NCI-H345 treated with DMSO at 0.1 percent for 48 hours (cell line): ENCODE measurements around the gene TSC1.
"Not testable (repeated sequence)": the region's sequence is repeated elsewhere in the genome, so short reads cannot be mapped to it uniquely, and the experiment has no call there.

Experiments used
- DNase-seq: peaks from one replicate; lab custom pipeline; 2025; ENCODE audit not compliant: unreplicated experiment; lab: John Stamatoyannopoulos, UW

The TSC1 gene

DNA sequence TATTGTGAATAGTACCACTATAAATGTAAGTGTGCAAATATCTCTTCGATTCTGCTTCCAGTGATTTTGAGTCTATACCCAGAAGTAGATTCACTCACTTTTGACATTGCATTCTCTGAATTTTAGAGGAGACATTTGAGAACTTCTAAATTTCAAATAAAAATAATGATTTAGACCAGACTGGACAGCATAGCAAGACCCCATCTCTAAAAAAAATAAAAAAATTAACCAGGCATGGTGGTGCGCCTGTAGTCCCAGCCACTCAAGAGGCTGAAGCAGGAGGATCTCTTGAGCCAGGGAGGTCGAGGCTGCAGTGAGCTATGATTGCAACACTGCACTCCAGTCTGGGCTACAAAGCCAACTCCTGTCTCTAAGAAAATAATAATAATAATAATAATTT, 32.2 kb upstream of the TSC1 start:
- no peak for DNase-seq

DNA sequence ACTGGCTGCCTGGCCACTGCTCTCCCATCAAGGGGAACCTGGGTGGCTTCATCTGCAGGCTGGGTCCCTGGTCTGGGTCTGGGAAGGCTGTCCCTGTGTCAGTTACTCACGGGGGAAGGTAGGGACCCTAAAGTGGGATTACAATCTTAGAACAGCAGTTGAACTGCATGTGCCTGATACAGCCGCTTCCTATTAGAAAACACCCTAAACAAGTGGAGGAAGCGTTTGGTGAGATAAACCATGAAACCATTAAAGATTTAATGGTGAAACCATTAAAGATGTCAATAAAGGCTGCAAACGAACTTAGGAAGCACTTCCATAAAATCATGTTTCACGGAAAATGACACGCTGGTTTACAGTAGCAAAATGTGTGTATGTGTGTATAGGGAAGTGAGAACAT, 31.5 kb upstream of the TSC1 start:
- no peak for DNase-seq

DNA sequence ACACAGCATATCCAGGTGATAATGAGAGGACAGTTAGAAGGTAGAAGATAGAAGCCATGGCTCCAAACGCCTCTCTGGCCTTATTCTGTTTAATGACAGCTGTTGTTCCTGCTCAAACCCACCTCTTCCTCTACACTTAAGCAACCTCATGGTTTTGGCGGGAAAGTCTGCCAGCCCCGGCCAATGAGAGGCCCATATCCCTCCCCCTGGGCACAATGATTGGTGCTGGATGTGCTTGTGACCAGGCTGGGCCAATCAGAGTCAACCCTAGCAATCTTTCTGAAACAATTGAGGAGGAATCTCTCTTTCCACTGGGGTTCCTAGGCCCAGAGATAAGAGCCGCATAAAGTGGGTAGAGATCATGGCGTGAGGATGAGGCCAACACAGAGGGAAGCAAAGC, 29.3 kb upstream of the TSC1 start:
- DNase-seq: no peak

DNA sequence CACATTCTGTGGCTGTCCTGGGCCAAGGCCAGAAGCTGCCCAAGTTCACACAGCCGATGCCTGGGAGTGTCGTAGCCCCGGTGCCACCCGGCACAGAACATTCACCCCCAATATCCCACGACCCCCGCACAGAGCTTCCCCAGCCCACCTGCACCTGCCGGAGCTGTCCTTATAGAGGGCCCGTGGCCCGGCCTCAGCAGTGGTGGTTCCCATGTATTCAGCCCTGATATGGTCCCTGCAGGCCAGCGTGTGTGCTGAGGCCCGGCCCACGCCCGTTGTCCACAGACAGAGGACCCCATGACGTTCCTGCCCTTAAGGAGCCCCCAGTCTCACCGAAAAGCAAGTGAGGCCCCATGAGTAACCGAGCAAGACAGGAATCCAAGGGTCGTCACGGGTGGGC, 28.8 kb upstream of the TSC1 start:
- no peak for DNase-seq

DNA sequence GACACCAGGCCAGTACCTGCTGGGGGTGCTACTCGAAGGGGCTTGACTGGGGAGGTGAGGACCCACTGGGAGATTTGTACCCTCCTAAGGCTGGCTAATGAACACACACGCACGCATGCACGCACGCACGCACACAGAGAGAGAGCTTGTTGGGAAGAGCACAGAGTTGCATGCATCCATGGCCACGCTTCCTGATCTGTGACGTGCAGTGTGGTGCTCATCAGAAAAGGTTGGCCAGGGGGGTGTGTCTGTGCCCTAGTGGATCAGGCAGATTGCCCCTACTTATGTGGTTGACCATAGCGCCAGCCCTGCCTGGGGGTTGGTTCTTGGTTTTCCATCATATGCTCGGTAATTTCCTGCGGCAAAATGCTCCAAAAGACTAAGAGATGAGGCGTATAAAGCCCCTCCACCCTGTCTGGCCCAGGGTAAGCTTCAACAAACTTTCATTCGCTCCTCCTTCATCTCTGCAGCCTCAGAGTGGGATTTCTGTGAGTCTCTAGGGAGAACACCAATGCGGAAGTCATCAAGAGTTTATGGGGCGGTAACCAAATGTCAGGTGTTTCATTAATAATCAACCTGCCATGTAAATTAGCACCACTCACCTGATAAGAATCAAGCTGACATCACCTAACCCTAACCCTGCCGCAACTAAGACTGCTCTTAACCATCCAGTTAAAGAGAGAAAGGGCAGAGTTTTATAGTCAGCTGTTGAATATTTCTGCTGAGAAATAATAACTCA, 26.1 kb upstream of the TSC1 start:
- no peak for DNase-seq

DNA sequence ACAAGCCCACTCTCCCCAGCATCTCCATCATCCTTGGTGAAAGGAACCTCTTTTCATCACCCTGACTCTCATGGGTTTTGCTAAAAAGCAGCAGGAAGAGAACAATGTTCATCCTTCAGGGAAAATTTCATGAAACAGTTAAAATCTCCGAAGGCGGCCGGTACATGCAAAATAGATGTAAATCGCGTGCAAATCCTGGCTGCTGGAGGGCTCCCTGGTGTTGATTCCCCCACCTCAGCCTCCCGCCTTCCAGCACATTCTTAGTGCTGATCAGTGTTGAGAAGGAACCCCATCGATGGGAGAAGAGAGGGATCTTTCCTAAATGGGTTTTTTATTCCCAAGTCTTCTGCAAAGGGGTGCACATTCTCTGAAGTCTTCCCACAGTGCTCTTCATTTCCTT, 25.4 kb upstream of the TSC1 start:
- no peak for DNase-seq

DNA sequence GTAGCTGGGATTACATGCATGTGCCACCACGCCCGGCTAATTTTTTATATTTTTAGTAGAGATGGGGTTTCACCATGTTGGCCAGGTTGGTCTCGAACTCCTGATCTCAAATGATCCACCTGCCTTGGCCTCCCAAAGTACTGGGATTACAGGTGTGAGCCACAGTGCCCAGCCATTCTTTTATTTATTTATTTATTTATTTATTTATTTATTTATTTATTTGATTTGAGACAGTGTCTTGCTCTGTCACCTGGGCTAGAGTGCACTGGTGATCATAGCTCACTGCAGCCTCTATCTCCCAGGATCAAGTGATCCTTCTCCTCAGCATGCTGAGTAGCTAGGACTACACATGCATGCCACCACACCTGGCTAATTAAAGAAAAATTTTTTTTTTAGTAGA, 23.5 kb upstream of the TSC1 start:
- not testable (repeated sequence) for DNase-seq

DNA sequence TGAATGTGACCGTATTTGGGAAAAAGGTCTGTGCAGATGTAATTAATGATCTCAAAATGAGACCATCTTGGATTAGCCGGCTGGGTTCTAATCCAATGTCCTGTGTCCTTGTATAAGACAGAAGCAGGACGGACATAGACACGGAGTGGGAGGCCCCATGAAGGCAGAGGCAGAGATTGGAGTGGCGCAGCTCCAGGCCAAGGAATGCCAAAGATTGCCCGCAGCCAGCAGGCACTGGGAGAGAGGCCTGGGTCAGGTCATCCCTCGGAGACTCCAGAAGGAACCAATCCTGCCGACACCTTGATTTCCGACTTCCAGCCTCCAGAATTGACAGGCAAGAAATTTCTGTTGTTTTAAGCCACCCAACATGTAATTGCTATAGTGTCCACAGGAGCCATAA, 21.1 kb upstream of the TSC1 start:
- DNase-seq: no peak

DNA sequence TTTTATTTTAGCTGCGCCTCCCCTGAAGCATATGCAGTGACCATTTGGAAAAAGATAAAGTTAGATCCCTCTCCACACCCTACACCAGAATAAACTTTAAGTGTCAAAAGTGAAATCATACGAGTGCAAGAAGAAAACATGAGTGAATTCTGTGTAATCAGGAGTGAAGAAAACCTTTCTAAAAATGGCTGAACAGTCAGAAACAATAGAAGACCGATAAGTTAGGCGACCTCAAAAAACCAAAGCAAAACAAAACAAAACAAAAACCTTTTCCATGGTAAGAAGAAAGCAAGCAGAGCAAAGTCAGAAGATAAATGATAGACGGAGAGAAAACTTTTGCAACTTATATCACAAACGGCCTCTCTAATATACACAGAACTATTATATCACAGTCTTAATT, 16.6 kb upstream of the TSC1 start:
- DNase-seq: no peak

DNA sequence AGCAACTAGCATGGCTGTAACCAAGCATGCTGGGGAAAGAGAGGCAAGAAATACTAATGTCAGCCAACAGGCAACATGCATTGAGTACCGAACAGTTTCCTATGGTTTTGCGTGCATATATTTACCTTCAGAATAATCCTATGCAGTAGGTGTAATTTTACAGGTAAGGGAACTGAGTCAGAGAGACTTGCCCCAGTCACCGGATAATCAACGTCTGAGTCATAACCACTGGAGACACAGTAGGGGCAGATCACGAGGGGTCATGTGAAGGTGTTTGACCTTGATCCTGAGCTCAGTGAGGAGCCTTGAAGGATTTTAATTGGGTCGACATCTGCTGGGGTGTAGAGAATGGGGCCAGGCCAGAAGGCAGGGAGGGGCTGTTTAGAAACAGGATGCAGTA, 13.4 kb upstream of the TSC1 start:
- no peak for DNase-seq

DNA sequence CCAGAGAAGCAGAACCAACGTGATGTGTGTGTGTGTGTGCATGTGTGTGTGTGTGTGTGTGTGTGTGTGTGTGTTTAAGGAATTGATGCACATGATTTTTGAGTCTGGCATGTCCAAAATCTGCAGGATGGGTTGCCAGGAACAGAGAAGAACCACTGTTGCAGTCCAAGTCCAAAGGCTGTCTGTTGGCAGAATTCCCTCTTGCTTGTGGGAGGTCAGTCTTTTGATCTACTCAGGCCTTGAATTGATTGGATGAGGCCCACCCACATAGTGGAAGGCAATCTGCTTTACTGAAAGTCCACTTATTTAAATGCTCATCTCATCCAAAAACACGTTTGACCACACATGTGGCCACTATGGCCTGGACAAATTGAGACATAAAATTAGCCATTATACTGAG, 11.4 kb upstream of the TSC1 start:
- DNase-seq: no peak

DNA sequence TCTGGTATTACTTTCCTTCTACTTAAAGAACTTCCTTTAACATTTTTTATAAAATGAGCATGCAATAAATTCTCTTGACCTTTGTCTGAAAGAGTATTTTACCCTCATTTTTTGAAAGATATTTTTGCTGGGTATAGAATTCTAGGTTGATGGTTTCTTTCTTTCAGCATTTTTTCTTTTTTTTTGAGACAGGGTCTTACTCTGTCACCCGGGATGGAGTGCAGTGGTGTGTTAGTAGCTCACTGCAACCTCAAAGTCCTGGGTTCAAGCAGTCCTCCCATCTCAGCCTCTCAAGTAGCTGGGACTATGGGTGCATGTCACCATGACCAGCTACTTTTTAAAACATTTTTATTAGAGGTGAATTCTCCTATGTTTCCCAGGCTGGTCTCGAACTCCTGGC, 10.7 kb upstream of the TSC1 start:
- no peak for DNase-seq

DNA sequence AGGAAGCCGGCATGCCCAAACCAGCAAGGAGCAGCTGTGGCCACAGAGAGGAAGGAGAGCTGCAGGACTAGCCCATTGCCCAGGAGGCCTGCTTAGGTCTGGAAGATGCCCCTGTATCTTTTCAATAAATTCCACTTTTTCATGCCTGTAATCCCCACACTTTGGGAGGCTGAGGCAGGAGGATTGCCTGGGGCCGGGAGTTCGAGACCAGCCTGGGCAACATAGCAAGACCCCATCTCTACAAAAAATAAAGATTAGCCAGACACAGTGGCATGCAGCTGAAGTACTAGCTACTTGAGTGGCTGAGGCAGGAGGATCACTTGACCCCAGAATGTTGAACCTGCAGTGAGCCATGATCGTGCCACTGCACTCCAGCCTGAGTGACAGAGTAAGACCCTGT, 5.3 kb upstream of the TSC1 start:
- no peak for DNase-seq

DNA sequence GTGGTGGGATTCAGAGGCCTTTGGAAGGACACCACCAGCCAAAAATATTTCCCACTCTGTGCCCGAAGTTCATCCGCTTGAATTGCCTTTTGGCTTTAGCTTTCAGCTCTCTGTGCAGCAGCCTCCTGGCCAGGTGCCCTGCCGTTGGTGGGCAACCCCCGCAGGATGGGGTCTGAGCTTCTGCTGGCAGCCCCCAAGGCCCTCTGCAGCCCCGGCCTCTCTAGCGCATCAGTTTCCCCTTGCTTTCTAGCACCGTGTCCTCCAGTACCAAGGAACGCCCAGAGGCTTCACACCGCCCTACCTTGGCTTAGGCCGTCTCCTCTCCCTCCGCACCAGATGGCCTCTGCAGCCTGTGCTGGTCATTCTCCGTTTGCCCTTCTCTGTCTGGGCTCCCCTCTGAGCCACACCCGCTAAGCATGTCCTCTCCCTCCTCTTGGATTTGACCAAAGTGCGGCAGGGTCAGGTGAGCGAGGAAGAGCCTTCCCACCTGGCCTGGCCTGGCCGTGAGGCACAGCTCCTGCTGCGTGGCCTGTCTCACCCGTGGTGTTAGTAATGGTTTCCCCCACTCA, 4.2 kb upstream of the TSC1 start:
- no peak for DNase-seq

DNA sequence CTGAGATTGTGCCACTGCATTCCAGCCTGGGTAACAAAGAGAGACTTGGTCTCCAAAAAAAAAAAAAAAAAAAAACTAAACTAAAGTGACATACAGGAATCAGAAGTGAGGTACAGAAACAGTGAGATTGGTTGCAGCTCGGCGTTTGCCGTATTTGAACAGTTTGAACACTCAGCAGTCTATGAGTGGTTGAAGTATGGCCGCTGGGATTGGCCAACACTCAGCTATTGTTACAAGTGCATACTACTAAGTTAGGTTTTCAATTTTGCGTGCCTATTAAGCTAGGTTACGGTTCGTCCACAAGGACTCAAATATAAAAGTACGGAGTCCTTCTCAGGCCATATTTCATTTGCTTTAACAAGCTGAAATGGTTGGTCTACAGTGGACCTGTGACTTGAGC, 3.3 kb upstream of the TSC1 start:
- no peak for DNase-seq

DNA sequence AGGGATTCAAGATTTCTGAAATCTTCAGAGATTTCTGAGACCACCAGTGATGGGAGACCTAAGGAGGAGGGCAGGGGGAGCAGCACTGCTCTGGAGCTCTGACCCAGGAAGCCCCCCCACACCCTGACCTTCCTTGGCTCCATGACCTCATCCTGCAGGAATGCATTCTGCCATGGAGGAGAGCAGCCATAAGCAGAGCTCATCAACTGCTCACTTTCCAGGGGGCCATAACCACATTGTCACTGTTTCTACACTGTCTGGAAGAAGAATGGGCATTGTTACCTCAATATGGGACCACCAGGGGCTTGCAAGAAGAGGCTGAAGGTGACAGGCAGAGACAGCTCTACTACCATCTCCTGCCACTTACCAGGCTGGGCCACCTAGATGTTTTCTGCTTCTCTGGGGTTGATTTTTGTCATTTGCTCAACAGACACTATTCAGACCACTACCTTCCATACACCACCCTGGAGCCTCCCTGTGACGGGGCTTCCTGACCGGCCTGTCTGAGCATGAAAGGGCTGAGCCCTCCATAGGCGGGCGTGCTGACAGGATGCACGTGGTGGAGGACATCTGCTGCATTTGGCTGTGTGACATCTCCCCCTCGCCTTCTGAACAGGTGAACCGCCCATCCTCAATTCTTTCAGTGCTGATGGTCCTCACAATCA, 2.3 kb upstream of the TSC1 start:
- no peak for DNase-seq

DNA sequence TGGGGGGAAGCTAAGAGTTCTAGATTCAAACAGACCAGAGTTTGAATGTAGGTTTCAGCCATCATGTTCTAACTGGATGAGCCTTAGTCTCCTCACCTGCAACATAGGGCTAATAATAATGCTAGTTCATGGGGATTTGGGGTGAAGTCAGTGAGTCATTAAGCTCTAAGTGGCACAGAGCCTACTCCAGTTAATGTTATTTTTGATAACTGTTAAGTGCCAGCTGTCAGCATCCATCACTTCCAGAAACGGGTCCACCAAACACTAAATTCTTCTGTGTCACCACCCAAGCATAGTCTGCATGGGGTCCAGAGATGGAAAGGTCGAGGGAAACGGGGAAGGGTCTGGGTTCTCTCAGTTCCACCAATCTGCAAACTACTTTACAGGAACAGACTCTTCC, 1.8 kb upstream of the TSC1 start:
- DNase-seq: no peak

DNA sequence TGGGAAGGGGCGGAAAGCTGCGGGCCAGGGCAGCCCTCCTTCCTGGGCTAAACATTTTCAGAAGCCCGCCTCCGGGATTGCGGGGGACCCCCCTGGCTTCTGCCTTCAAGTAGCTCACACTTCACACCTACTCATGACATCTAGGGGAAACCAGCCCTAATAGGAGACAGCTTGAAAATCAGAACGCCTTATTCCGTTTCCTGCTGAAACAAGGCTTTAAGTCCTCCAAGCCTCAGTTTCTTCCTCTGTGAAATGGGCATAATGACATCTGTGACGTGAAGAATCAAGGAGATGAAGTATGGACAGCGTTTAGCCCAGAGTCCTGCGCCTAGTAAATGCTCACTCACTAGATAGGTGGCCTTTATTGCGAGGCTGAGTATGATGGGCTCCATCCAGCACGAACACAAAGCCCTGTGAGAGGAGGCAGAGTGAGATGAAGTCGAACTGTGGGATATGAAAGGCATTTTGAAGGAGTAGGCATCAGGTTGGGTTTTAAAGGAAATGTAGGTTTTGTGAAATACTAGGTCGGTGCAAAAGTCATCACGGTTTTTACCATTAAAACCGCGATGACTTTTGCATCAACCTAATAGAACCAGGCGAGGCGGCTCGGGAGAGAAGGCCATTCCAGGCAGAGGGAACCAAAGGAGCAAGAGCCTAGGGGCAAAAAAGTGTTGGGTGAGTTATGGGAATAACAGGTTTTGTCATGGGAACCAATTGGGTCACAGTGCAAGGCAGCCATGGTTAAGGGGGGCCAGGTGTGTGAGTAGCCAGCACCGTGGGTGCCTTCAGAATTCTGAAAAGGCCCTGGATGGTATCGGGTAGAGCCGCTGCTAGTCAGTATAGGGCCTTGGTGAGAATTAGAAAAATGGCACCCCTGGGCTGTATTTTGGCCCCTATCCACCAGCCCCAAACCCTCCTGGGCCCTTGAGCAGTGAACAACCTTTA, 1.0 kb upstream of the TSC1 start:
- no peak for DNase-seq

DNA sequence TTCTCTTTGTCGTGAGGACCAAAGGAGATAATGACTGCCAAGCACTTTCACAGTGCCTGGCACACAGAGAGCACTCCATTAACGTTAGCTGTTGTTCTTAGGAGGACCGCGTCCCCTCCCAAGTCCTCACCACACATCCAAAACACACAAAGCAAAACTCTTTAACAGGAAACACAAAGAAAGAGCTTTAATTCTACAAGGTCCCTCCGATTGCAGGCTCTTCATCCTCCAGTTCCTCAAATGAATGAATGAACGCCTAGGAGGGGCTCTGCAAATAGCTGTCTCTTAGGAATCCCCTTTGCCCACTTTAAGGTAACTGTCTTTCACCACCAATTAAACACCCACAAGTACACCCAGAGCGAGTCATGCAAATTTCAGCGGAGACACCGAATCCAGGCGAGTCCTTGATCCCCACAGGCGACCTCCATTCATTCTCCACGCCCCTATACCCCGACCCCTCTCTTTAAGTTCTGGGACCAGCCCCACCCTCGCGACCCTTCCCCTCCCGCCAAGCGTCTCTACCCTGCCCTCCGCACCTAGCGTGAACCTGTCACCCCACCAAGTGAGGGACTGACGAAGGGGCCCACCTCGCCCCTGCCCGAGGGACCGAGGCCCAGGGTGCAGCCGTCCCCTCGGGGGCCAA, 644 bp downstream of the TSC1 start:
- DNase-seq: no peak

DNA sequence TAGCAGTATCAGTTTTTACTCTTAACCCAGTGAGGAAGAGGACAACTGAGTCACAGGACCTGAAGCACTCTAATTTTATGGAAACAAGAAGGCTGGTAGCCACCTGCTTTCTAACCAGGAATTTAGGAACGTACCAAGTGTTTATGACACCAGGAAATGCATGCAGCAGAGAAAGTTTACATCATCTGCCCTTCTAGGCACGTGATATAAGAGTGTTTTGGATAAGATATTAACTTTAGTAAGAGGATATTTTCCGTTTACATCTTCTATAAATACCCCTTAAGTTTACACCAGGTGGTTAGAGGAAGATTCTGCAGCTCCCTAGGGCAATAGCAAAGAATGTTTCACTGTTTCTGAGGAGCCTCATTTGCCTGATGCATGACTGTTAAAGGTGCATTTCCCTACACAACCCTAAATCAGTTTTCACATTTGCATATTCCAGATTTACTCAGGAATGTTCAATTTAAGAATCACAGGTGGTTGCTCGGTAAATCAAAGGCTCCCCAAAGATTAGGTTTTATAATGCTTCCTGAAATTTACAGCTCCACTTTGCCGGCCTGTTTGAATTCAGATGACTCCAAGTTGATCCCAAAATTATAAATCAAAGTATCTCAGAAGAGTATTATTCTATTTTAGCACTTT, 1.8 kb downstream of the TSC1 start:
- no peak for DNase-seq

DNA sequence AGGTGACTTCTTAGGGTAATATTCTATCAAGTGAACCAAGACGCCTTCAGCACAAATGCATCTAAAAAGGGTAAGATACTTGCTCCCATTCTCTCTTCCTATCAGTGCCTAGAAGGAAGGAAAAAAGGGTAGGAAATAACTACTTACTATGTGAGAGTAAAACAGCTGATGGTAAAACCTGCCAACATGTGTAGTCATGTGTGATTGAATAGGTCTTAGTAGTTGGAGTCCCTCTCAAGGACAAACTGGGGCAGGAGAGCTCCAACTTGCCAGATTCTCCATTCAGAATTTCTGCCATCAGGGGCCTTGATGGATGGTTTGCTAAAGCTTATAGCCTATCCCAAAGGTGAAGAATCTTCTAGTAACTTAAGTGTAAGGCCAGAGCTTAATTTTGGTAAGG, 5.2 kb downstream of the TSC1 start:
- DNase-seq: no peak
